KMS-11 (cell line): ENCODE measurements around the gene FLRT1.

ENCODE experiments used
- H2AFZ ChIP-seq: fragments of 200-600 bp; sonication (generic); 2 replicates; pipeline ENCODE4 v1.6.1; 2016; ENCODE audit warnings: antibody characterized with exemption, mixed run types, low read depth
- H3K27ac ChIP-seq: fragments of 200-600 bp; sonication (generic); 2 replicates; pipeline ENCODE4 v1.6.1; 2016; ENCODE audit warnings: mild to moderate bottlenecking, mixed run types
- H3K27me3 ChIP-seq: fragments of 200-600 bp; sonication (generic); 2 replicates; pipeline ENCODE4 v1.6.1; 2017; ENCODE audit warnings: mild to moderate bottlenecking, low read depth, mixed run types, moderate library complexity; ENCODE audit not compliant: insufficient read depth
- H3K36me3 ChIP-seq: fragments of 200-600 bp; sonication (generic); 2 replicates; pipeline ENCODE4 v1.6.1; 2017; ENCODE audit warnings: mild to moderate bottlenecking, mixed run types; ENCODE audit not compliant: insufficient read depth
- H3K4me1 ChIP-seq: fragments of 200-600 bp; sonication (generic); 2 replicates; pipeline ENCODE4 v1.6.1; 2016; ENCODE audit warnings: mild to moderate bottlenecking, low read depth, mixed run types; ENCODE audit not compliant: poor library complexity, severe bottlenecking
- H3K4me2 ChIP-seq: fragments of 200-600 bp; sonication (generic); 2 replicates; pipeline ENCODE4 v1.7.0; 2016; ENCODE audit warnings: mild to moderate bottlenecking, mixed run types
- H3K4me3 ChIP-seq: fragments of 200-600 bp; sonication (generic); IDR thresholded peaks from 2 replicates; pipeline ENCODE4 v1.6.1; 2017; ENCODE audit warnings: low read depth, low read length, mixed read lengths; ENCODE audit not compliant: insufficient read depth
- H3K79me2 ChIP-seq: fragments of 200-600 bp; sonication (generic); 2 replicates; pipeline ENCODE4 v1.6.1; 2016; ENCODE audit warnings: low read depth, mixed run types; ENCODE audit not compliant: insufficient read depth
- H3K9ac ChIP-seq: fragments of 200-600 bp; sonication (generic); 2 replicates; pipeline ENCODE4 v1.6.1; 2016; ENCODE audit warnings: mild to moderate bottlenecking, mixed run types
- H4K20me1 ChIP-seq: fragments of 200-600 bp; sonication (generic); 2 replicates; pipeline ENCODE4 v1.6.1; 2016; ENCODE audit warnings: mild to moderate bottlenecking, mixed run types; ENCODE audit not compliant: insufficient read depth
- TF ChIP-seq, protein P1 (sequence below): fragments of 200-600 bp; sonication (generic); conservative IDR thresholded peaks from 2 replicates; pipeline ENCODE4 v1.6.1; 2017; ENCODE audit warnings: low read depth, mild to moderate bottlenecking, antibody characterized with exemption, low read length, moderate library complexity, mixed read lengths

Gene FLRT1

GRCh38 chr11:64068705-64069400 is 33.1 kb downstream of the FLRT1 start:
- Histone ChIP-seq H3K9ac (no peak overlapping the region), H3K27me3 (no peaks in the 10 kb centered on the region), H3K36me3 (no peaks in the 10 kb centered on the region), H2AFZ (no peak overlapping the region), H3K4me3 (no peak overlapping the region), H4K20me1 (no peaks in the 10 kb centered on the region), H3K4me1 (no peaks in the 10 kb centered on the region), H3K4me2 (no peak overlapping the region), H3K79me2 (no peaks in the 10 kb centered on the region), H3K27ac (no peak overlapping the region)
- TF ChIP-seq, protein P1, sequence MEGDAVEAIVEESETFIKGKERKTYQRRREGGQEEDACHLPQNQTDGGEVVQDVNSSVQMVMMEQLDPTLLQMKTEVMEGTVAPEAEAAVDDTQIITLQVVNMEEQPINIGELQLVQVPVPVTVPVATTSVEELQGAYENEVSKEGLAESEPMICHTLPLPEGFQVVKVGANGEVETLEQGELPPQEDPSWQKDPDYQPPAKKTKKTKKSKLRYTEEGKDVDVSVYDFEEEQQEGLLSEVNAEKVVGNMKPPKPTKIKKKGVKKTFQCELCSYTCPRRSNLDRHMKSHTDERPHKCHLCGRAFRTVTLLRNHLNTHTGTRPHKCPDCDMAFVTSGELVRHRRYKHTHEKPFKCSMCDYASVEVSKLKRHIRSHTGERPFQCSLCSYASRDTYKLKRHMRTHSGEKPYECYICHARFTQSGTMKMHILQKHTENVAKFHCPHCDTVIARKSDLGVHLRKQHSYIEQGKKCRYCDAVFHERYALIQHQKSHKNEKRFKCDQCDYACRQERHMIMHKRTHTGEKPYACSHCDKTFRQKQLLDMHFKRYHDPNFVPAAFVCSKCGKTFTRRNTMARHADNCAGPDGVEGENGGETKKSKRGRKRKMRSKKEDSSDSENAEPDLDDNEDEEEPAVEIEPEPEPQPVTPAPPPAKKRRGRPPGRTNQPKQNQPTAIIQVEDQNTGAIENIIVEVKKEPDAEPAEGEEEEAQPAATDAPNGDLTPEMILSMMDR, result no peak

- Histone ChIP-seq H4K20me1 (no peaks in the 10 kb centered on the region), H3K27ac (no peak overlapping the region), H3K36me3 (no peaks in the 10 kb centered on the region), H3K79me2 (no peaks in the 10 kb centered on the region), H3K4me3 (no peak overlapping the region), H3K9ac (no peak overlapping the region), H3K27me3 (no peaks in the 10 kb centered on the region), H3K4me1 (no peaks in the 10 kb centered on the region), H2AFZ (no peak overlapping the region), H3K4me2 (no peak overlapping the region)
- TF ChIP-seq, protein P1, result no peak
Observed at GRCh38 chr11:64069401-64070313, 33.9 kb downstream of the FLRT1 start.

DNA sequence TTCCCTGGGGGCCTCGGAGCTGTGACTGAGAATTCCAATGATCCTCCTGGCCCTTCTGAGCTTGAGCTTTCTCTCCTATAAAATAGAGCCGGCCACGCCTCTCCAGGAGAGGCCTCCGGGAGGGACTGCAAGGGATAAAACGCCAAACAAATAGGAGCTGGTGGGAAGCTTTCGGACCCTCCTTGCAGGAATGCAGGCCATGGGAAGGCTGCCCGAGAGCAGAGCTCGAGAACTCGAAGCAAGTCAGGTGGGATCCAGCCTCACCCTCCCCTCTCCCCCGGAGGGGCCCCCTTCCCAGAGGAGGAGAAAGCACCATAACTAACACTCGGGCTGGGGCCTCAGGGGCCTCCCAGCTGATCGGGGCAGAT is 34.6 kb downstream of the FLRT1 start:
- TF ChIP-seq, protein P1, result no peak
- H3K36me3 ChIP-seq, result no peaks in the 10 kb centered on the region
- H2AFZ ChIP-seq, result no peak overlapping the region
- H3K79me2 ChIP-seq, result no peaks in the 10 kb centered on the region
- H3K9ac ChIP-seq, result no peak overlapping the region
- H3K27ac ChIP-seq, result no peak overlapping the region
- H3K4me2 ChIP-seq, result no peak overlapping the region
- H4K20me1 ChIP-seq, result no peaks in the 10 kb centered on the region
- H3K4me1 ChIP-seq, result no peaks in the 10 kb centered on the region
- no peak overlapping the region for H3K4me3 ChIP-seq
- no peaks in the 10 kb centered on the region for H3K27me3 ChIP-seq

- Histone ChIP-seq H3K4me3 (no peak overlapping the region), H2AFZ (no peak overlapping the region), H3K79me2 (no peaks in the 10 kb centered on the region), H3K36me3 (no peaks in the 10 kb centered on the region), H3K4me1 (no peaks in the 10 kb centered on the region), H3K27ac (no peak overlapping the region), H3K27me3 (no peaks in the 10 kb centered on the region), H3K4me2 (no peak overlapping the region), H3K9ac (no peak overlapping the region), H4K20me1 (no peaks in the 10 kb centered on the region)
- TF ChIP-seq, protein P1, result no peak
Observed at GRCh38 chr11:64071849-64072248, 36.1 kb downstream of the FLRT1 start.
